NCI-H2029 (cell line): ENCODE results near the gene PRKCSH.
"Not testable (repeated sequence)": the region's sequence is repeated elsewhere in the genome, so short reads cannot be mapped to it uniquely, and the experiment has no call there.

Source experiments
- DNase-seq: peaks from one replicate; lab custom pipeline; 2025; lab: John Stamatoyannopoulos, UW

Gene PRKCSH, protein sequence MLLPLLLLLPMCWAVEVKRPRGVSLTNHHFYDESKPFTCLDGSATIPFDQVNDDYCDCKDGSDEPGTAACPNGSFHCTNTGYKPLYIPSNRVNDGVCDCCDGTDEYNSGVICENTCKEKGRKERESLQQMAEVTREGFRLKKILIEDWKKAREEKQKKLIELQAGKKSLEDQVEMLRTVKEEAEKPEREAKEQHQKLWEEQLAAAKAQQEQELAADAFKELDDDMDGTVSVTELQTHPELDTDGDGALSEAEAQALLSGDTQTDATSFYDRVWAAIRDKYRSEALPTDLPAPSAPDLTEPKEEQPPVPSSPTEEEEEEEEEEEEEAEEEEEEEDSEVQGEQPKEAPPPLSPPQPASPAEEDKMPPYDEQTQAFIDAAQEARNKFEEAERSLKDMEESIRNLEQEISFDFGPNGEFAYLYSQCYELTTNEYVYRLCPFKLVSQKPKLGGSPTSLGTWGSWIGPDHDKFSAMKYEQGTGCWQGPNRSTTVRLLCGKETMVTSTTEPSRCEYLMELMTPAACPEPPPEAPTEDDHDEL

DNA sequence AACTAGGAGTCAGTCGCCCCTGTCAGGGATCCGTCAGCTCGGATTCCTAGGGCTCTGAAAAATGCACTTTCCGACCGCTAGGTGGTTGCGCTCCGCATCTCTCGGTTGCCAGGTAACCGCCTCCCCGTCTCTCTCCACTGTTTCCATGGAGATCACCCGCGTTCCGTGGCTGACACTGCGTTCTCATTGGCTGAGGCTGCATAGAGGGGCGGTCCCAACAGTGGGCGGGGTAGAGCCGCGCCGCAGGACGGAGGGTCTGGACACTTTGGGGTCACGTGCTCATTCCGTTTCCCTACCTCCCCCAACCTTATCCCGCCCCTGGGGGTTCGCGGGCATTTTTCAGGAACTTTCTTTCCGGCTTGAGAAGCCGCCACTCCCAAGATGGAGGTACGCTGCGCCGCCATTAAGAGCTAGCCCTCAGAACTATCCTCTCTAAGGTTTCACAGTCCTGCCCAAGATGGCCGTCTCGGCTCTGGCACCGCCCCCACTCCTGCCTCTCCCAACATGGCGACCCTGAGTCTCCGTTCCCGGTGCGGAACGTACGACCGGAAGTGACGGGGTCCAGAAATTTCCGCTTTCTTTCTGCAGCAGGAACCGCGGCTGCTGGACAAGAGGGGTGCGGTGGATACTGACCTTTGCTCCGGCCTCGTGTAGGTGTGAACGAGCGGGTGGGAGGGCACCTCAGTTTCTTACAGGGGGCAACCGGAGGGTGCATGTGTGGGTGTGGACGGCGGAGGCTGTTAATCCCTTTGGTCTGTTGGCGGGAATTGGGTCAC is at the start of gene PRKCSH, which contains the start of gene ODAD3:
TSS of gene PRKCSH (plus strand) at position 579 of the 776 bp plus-strand sequence. CDS start 483 bp downstream, outside the sequence.
TSS of gene ODAD3 (minus strand) at position 65 of the 776 bp plus-strand sequence. CDS start 105 bp downstream, outside the sequence.
- peak; percentile 100 for DNase-seq

DNA sequence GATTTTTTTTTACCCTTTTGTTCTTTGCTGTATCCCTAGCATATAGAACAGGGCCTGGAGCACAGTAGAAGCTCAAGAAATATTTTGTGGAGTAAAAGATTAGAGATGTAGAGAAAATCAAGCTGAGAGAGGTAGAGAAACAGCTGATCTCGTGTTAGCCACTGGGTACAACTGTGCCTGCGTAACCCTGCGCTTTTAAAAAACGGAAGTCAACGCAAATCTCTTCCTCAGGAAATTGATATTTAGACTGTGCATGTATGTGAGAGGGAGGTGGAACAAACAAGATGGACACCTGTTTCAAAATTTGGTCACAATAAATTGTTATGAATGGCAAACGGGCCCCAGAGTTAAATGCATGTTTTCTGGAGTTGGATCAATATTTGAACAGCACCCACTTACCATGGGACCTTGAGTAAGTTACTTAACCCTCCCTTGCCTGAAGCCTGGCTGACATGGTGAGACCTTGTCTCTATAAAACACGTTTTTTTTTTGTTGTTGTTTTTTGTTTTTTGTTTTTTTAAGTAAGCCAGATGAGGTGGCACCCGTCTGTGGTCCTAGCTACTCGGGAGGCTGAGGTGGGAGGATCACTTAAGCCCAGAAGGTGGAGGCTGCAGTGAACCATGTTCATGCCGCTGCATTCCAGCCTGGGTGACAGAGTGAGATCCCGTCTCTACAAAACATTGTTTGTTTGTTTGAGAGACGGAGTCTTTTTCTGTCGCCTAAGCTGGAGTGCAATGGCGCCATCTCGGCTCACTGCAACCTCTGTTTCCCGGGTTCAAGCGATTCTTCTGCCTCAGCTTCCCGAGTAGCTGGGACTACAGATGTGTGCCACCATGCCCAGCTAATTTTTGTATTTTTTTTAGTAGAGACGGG is 48.0 kb upstream of the PRKCSH start:
- no peak for DNase-seq

DNA sequence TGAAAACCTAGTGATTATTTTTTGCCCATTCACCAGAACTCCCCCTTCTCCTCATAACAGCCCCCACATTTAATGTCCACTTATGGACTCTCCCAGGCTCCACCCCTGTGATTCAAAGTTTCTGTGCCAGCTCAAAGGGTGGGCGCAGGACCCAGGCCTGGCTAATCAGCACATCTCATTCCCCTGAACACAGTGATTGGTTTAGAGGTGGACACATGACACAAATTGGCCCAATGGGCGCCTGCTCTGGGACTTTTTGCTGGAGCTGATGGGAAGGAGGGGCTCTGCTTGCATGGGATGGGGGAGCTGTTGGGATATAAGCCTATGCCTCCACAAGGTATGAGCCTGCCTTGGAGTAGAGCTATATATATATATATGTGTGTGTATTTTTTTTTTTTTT is 45.1 kb upstream of the PRKCSH start:
- DNase-seq = no peak

DNA sequence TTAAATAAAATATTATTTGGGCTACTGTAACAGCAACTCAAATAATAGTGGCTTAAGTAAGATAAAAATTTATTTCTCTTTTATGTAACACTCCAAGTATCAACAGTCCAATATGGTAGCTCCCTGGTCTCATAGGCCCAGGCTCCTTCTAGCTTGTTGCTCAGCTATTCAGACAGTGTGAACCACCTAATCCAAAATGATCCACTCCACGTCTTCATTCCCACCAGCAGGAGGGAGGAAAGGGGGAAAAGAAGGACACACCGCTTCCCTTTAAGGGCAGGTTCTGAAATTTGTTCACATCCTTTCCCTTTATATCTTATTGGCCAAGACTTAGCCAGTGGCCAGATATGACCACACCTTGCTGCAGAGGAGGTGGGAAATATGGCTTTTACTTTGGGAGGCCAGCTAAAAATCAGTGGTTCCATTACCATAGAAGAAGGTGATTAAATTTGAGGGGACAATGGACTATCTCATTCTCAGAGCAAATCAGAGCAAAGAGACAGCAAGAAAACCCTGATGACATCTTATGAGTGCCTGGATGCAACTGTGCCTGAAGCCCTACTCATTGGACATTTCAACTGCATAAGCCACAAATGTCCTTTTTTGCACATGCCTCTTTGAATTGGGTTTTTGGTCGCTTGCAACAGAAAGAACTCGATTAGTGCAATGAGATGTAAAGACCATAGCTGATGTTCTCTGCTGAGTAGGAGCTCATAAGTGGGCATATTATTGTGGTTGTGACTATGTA is 44.3 kb upstream of the PRKCSH start:
- no peak for DNase-seq

DNA sequence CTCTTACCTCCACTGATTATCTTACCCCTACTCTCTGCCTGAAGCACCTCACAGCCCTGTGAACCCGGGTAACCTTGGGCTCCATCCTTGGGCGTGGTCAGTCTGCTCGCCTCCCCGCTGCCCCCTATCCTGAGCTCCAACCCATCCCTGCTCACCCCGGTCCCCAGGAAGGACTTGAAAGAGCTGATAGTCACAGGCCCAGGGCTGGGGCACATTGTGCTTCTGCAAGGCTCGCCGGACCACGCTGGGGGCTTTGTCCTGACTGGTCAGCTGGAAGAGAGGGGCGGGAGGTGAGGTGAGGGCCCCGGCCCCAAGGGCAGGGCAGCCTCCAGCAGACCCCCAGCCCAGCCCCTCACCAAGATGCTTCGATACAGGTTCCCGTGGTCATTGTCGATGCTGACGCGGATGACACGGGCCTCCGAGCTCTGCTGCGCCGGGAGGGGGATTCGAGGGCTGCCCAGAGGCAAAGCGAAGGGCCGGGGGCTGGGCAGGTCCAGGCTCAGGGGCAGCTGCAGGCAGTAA is 38.3 kb upstream of the PRKCSH start:
- no peak for DNase-seq

DNA sequence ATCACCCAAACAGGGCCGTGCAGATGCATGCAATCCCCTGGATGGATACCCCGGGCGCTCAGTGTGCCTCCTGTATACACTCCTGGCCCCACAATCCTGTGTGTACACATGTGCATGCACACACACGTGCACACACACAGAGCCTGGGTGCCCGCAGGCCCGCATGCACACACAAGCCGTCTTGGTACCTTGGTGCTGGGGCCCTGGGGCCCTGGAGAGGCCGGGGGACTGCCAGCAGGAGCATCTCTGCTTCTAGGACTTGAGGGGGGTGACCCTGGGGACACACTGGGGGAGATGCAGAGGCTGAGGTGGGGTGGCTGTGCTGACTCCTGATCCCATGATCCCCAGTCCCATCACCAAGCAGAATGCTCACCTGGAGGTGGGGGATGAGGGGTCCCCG is 35.8 kb upstream of the PRKCSH start:
- DNase-seq = no peak

DNA sequence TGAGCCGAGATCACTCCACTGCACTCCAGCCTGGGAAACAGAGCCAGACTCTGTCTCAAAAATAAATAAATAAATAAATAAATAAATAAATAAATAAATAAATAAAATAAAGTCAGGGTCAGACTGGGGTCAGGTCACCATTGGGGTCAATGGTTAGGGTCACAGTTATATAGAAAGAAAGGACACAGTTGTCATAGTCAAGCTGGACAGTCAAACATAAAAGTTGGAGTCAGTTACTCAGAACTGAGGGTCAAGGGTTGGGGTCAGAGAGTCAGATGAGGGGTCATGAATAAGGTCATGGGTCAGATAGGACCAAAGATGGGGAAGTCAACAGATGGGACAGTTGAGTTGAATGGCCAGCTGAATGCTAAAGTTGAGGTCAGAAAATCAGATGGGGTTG is 34.6 kb upstream of the PRKCSH start:
- DNase-seq = no peak

DNA sequence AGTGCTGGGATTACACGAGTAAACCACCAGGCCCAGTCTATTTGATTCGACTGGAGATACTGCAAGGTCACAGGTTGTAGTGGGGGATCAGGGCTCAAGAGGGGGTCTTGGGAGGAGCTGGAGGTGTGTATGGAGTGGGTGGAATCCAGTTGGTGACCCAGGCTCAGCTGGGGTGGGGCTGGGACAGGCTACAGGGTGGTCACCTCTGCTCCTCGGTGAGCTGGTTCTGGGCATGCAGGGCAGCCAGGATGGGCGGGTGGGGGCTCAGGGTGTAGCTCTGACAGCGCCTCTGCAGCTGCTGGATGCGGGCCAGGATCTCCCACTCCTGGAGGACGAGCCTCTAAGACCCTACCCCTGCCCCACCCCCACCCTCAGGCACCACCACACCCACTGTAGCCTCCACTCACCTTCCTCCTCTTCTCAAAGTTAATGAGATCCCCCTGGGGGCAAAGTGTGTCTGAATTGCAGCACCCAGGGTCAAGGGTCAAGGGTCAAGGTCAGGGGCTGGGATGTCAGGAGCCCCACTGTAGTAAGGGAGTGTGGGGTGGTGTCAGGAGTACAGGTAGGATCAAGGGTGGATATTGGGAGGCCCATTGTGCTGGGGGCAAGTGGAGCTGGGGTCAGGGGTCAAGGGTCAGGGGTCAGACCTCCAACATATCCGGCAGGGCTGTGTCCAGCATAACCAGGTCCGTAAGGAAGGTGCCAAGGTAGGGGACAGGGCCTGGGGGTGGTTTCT is 33.5 kb upstream of the PRKCSH start:
- no peak for DNase-seq

DNA sequence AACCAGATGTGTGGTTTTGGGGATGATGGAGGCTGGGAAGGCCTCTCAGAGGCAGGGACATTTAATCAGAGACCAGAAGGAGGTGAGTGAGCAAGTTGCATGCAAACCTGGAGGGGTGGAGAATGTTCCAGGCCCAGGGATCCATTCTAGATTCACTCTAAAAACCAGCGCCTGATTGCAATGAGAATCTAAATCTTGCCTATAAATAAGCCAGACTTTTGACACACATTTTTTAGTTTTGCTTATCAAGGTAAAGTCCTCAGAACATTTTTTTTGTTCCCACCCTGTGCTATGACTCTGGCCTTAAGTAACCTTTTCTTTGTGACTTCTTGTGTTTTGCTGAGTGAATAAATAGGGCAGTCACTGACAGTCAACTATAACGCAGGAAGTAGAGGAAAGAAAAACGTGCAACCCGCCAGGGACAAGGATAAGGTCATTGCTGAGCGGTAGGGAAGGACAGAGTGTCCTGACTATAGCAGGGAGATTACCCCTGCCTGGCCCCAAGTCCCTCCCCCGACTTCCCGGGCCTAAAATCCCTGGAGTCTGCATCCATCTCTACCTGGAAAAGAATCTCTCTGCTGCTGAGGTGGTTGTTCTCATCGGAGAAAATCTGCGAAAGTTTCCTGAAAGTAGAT is 30.7 kb upstream of the PRKCSH start:
- DNase-seq = no peak

DNA sequence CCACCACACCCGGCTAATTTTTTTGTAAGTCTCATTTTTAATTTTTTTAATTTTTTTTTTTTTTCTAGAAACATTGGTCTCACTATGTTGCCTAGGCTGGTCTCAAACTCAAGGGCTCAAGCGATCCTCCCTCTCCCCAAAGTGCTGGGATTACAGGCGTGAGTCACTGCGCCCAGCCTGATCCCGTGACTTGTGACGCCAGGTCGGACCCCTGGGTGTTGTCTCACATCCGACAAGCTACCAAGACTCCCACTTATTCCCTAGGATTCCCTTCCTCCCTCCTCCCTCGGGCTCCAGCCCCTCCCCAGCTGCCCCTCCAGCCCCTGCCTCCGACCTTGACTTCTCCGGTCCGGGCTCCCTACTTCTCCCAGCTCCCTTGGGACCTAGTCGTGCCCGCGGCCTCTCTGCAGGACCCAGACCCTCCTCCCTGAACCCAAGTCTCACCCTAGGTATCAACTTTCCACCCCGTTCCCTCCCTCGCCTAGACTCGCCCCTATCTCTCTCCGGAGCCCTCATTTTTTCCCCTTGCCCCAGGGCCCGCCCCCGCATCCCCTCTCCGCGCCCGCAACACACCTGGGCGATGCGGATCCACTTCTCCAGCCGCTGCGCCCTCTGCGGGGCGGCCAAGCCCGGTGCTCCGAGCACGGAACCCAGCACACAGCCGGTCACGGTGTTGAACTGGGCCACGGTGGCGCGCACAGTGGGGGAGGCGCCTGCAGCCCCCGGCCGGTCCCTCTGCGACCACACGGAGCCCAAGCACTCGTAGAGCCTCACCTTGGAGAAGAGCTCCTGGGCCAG is 29.4 kb upstream of the PRKCSH start:
- DNase-seq = no peak

DNA sequence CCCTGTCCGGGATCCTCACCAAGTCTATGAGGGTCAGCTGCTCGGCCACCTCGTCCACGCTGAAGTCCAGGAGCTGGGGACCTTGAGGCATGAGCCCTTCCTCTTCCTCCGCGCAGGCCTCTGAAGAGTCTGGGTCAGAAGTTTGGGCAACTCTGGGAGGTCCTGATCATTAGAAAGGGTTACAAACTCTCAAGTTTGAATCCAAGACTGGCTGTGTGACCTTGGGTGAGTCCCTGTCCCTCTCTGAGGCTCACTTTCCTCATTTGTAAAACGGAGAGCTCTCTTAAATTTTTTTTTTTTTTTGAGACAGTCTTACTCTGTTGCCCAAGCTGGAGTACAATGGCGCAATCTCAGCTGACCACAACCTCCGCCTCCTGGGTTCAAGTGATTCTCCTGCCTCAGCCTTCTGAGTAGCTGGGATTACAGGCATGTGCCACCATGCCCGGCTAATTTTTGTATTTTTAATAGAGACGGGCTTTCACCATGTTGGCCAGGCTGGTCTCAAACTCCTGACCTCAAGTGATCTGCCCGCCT is 28.7 kb upstream of the PRKCSH start:
- not testable (repeated sequence) for DNase-seq

DNA sequence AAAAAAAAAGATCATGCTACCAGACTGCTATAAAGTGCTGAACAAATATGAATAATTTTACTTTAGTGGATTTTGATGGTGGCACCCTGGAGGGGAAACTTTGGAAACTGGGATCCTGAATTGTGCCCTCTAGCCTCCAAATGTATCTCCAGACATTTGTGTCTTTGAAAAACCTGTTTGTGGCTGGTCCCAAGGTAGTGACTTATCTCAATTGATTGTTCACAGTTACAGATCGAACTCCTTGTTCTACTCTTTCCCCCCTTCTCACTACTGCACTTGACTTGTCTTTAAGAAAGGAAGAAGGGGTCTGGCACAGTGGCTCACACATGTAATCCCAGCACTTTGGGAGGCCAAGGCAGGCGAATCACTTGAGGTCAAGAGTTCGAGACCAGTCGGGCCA is 26.8 kb upstream of the PRKCSH start:
- DNase-seq = no peak

DNA sequence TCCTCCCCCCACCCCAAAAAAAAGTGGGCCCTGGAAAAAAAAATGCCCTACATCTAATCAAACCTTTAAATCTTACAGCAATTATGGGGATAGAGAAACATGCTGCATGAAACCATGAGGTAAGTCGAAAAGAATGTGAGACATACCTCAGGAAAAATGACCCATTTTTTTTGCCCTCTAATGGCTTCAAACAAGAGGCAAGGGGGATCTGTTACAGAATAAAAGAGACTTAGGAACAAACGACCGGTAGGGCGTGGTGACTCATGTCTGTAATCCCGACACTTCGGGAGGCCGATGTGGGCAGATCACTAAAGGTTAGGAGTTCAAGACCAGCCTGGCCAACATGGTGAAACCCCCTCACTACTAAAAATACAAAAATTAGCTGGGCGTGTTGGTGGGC is 24.8 kb upstream of the PRKCSH start:
- no peak for DNase-seq

DNA sequence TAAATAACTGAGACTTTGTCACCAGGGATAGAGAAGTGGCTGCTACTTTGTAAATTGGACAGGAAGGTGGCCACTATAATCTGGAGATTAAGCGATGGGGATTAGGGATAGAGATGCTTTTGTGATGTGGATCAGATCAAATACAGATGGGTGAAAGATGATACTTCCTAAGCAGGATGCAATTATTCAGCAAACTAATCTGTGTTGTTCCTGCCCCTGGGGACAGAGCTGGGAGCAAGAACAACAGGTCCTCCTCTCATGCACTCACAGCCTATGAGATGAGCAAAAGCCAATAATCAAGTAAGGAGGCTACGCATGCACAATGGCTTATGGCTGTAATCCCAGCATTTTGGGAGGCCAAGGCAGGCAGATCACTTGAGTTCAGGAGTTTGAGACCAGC is 20.9 kb upstream of the PRKCSH start:
- no peak for DNase-seq

DNA sequence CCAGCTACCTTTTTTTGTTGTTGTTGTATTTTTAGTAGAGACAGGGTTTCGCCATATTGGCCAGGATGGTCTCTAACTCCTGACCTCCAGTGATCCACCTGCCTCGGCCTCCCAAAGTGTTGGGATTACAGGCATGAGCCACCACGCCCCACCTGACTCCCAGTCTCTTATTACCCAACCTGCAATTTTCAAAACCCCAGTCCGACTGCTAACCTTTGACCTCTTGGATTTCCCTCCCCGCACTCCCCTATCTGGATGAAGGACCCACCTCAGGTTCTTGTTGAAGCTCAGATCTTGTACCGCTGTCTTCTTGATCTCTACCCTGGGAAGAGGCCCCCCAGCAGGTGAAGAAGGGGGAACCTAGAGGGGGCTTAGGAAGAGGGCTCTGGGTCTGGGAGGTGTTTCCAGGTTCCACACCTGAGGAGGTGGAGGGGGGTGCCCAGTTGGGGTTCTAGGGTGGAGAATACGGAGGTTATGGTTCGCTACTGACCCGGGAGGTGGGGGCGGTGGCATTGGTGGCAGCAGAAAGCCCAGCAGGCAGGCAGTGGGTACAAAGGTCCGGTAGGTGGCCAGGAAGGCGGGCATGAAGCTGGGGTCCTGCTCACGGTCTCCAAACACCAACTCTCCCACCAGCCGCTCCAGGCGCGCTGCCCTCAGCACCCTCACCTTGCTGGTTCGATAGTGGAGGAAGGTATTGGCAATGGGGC is 18.9 kb upstream of the PRKCSH start:
- no peak for DNase-seq

DNA sequence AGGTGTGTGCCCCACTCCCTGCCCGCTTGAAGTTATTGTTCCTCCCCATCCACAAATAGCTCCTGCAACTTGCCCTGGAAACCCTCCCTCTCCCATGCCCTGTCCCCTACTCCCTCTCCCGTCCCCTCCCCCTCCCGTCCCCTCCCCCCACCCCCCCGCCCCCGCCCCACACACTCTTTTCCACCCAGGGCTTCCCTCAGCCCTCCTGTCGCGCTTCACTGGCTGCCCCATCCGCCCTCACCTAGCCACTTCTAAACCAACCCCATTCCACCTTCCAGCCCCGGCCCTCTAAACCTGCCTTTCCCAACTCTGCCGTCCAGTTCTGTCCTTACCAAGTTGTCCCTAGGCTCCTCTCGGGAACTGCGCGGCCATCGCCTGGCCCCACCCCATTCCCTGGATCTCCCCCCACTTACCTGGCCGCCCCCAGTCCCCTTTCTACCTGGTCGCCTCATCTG is 17.3 kb upstream of the PRKCSH start:
- DNase-seq = peak; percentile 59

DNA sequence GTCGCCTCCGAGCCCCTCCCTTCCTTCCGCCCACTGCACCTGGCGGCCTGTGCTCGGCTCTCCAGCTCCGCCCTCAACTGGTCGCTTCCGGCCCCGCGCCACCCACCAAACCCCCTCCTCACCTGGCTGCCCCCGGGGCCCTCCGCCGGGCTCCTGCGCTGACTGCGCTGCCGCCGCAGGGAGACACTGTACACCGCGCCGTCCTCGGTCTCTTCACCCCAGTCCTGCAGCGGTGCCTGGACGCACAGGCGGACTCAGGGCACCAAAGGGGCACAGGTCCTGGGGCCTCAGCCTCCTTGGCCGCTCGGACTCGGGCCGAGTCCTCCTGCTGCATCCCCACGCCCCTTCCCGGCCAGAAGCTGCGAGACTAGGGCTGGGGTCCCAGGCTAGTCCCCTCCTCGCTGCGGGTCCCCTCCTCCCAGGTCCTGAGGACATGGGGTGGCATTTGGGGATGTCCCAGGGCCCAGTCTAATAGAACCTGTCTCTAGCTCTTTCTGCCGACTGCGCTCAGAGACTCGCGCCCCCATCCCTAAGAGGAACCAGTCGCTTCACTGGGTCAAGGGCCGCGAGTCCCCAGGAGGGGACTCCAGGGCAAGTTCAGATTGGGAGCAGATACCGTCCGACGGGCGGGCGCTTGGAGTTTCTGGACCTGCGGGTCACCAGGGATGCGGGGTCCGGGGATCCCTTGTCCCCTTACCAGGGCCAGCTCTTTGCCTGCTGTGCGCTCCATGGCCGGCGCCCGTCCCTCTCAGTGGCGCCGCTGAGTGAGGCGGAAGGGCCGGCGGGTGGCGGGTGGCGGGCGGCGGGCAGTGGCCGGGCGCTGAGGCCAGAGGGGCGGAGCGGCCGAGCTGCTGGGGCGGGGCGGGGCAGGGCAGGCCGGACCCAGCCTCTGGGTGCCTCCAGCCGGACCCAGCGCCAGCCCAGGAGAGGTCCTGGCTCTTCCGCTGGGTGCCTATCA is 16.6 kb upstream of the PRKCSH start, which contains the start of gene RGL3:
TSS of gene RGL3 (minus strand) at position 766 of the 958 bp plus-strand sequence. CDS start at position 730, 36 bp downstream.
- DNase-seq = peak; percentile 59
